Kidney capillary endothelial cell (primary cell): ENCODE results near the gene TRAPPC3L.
A peak's percentile ranks its signal among the peaks of the same experiment; 100 is the strongest.

Source experiments
- DNase-seq: peaks from one replicate; pipeline ENCODE4 v3.0.0-alpha.2; 2018; ENCODE audit warnings: low spot score

Gene TRAPPC3L

GRCh38 chr6:116465246-116465645 is 80.2 kb downstream of the TRAPPC3L start:
- DNase-seq: no peak

GRCh38 chr6:116463301-116463700 is 82.2 kb downstream of the TRAPPC3L start:
- DNase-seq: no peak

GRCh38 chr6:116461932-116462885 is 83.3 kb downstream of the TRAPPC3L start:
- DNase-seq: peak; percentile 39

GRCh38 chr6:116461331-116461931 is 84.1 kb downstream of the TRAPPC3L start, which contains the start of gene CALHM6:
CALHM6 (plus strand) TSS chr6:116461375; CDS start chr6:116461930, 555 bp downstream.
- no peak for DNase-seq

GRCh38 chr6:116459927-116460326 is 85.6 kb downstream of the TRAPPC3L start:
- no peak for DNase-seq

- no peak for DNase-seq
These were observed 87.2 kb downstream of the TRAPPC3L start for GRCh38 chr6:116458264-116458663.

- no peak for DNase-seq
These were observed 88.6 kb downstream of the TRAPPC3L start for GRCh38 chr6:116456927-116457326.

- DNase-seq: no peak
These were observed 89.4 kb downstream of the TRAPPC3L start for GRCh38 chr6:116456106-116456505.

- no peak for DNase-seq
These were observed 93.0 kb downstream of the TRAPPC3L start for GRCh38 chr6:116452531-116452930.

- no peak for DNase-seq
These were observed 93.6 kb downstream of the TRAPPC3L start for GRCh38 chr6:116451916-116452315.

GRCh38 chr6:116450769-116451740 is 94.4 kb downstream of the TRAPPC3L start:
- no peak for DNase-seq

GRCh38 chr6:116450185-116450710 is 95.2 kb downstream of the TRAPPC3L start:
- no peak for DNase-seq

GRCh38 chr6:116449565-116449964 is 95.9 kb downstream of the TRAPPC3L start:
- no peak for DNase-seq

GRCh38 chr6:116447496-116448011 is 97.9 kb downstream of the TRAPPC3L start:
- DNase-seq: no peak

GRCh38 chr6:116447052-116447451 is 98.4 kb downstream of the TRAPPC3L start:
- no peak for DNase-seq

GRCh38 chr6:116446399-116446798 is 99.1 kb downstream of the TRAPPC3L start:
- no peak for DNase-seq

- DNase-seq: no peak
These were observed 100.4 kb downstream of the TRAPPC3L start for GRCh38 chr6:116445102-116445501.
